ENCODE measurements around the gene CYP2B6. TPM values are rescaled to one million over a fixed set of nuclear protein-coding genes. Genes with fewer than 3 reads are reported as not detected.
"Not testable (repeated sequence)": the region's sequence is repeated elsewhere in the genome, so short reads cannot be mapped to it uniquely, and the experiment has no call there.

Gene CYP2B6
- total RNA-seq, 1 donor from 2014 or later = not detected

GRCh38 chr19:41050426-41050825, 59.3 kb downstream of the CYP2B6 start:
- Mint-ChIP-seq H3K27ac (no peak overlapping the region), H3K4me1 (no peaks in the 10 kb centered on the region), H3K27me3 (ENCODE audit: low read depth) (peaks cover 33% of the 10 kb centered on the region), H3K36me3 (no peaks in the 10 kb centered on the region), H3K9me3 (no peaks in the 10 kb centered on the region), H3K4me3 (no peak overlapping the region)
- no peak for TF ChIP-seq CTCF (IDR thresholded peaks at IDR 0.05; ENCODE audit: unreplicated experiment)
- no peak for DNase-seq (ENCODE audit: low spot score in 2 of 2, unreplicated experiment in 2 of 2)

- not testable (repeated sequence) for DNase-seq (ENCODE audit: low spot score in 2 of 2, unreplicated experiment in 2 of 2); H3K9me3 Mint-ChIP-seq
Measured at GRCh38 chr19:41052162-41052561, 61.1 kb downstream of the CYP2B6 start.

GRCh38 chr19:41053331-41053730, 62.2 kb downstream of the CYP2B6 start:
- not testable (repeated sequence) for H3K27ac Mint-ChIP-seq; DNase-seq (ENCODE audit: low spot score in 2 of 2, unreplicated experiment in 2 of 2); H3K4me1 Mint-ChIP-seq; H3K36me3 Mint-ChIP-seq; H3K9me3 Mint-ChIP-seq; H3K4me3 Mint-ChIP-seq
- H3K27me3 Mint-ChIP-seq (ENCODE audit: low read depth) = peaks cover 43% of the 10 kb centered on the region

More at GRCh38 chr19:41052162-41052561, 61.1 kb downstream of the CYP2B6 start:
- H3K4me3 Mint-ChIP-seq, H3K4me1 Mint-ChIP-seq, H3K27ac Mint-ChIP-seq, H3K36me3 Mint-ChIP-seq: not testable (repeated sequence)
- H3K27me3 Mint-ChIP-seq (ENCODE audit: low read depth) = peaks cover 40% of the 10 kb centered on the region

GRCh38 chr19:41064974-41065569, 74.0 kb downstream of the CYP2B6 start:
- DNase-seq (ENCODE audit: low spot score in 2 of 2, unreplicated experiment in 2 of 2) = no peak
- H3K36me3 Mint-ChIP-seq = no peaks in the 10 kb centered on the region

More at GRCh38 chr19:41064974-41065569, 74.0 kb downstream of the CYP2B6 start:
- Mint-ChIP-seq H3K4me3 (no peak overlapping the region), H3K9me3 (no peaks in the 10 kb centered on the region), H3K4me1 (no peaks in the 10 kb centered on the region), H3K27ac (no peak overlapping the region), H3K27me3 (ENCODE audit: low read depth) (peaks cover 48% of the 10 kb centered on the region)
- TF ChIP-seq CTCF (IDR thresholded peaks at IDR 0.05; ENCODE audit: unreplicated experiment) = no peak

Other genes with a start within 250 kb of the CYP2B6 start
- 14.2 to 18.4 TPM (median 15.0 TPM) in 3 replicates for gene ACTMAP, start 240.8 kb upstream of the CYP2B6 start, total RNA-seq
- gene SNRPA, start 240.1 kb upstream of the CYP2B6 start, total RNA-seq = 109 to 121 TPM (median 111 TPM) in 3 replicates
- gene MIA, start 215.8 kb upstream of the CYP2B6 start, total RNA-seq = 1.2 to 2.7 TPM (median 1.4 TPM) in 3 replicates
- 13.2 to 15.8 TPM (median 14.5 TPM) in 3 replicates for gene RAB4B, start 213.0 kb upstream of the CYP2B6 start, total RNA-seq
- gene EGLN2, start 192.1 kb upstream of the CYP2B6 start, total RNA-seq = 107 to 109 TPM (median 108 TPM) in 3 replicates
- gene CYP2A6, start 140.8 kb upstream of the CYP2B6 start, total RNA-seq = 0.27 to 0.40 TPM (median 0.34 TPM) in 3 replicates
- gene CYP2A7, start 109.1 kb upstream of the CYP2B6 start, total RNA-seq = not detected in 3 replicates
- gene CYP2A13, start 97.2 kb downstream of the CYP2B6 start, total RNA-seq = not detected in 3 replicates
- gene CYP2F1, start 123.2 kb downstream of the CYP2B6 start, total RNA-seq = not detected in 3 replicates
- gene CYP2S1, start 201.9 kb downstream of the CYP2B6 start, total RNA-seq = 12.8 to 15.5 TPM (median 13.2 TPM) in 3 replicates
- 60.0 to 61.0 TPM (median 60.6 TPM) in 3 replicates for gene AXL, start 227.9 kb downstream of the CYP2B6 start, total RNA-seq

Data from mesothelial cell of epicardium (in vitro differentiated cells).